ENCODE measurements around the gene CCDC87.
"Not testable (repeated sequence)": the region's sequence is repeated elsewhere in the genome, so short reads cannot be mapped to it uniquely, and the experiment has no call there.

The CCDC87 gene

DNA sequence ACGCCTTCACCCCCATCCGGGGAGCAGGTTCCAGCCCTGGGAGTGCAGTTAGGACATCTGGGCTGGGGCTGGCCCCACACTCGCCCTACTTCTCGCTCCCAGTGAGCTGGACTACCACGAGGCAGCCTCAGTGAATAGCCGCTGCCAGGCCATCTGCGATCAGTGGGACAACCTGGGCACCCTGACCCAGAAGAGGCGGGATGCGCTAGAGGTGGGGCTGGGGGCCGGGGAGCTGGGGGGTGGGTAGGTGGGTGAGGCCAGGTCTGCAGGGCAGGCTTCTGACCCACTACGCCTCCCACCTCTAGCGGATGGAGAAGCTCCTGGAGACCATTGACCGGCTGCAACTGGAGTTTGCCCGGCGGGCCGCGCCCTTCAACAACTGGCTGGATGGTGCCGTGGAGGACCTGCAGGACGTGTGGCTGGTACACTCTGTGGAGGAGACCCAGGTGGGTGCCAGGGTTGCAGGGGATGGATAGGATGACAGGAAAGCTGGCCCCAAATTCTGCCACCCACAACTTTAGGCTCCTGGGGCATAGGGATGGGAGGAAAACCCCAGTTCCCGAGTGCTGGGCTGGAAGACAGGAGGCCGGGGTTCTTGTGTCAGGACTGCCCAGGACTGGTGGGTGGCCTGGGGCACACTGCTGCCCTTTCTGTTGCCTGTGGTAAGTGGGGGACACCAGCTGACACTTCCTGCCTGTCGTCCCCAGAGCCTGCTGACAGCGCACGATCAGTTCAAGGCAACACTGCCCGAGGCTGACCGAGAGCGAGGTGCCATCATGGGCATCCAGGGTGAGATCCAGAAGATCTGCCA lies 32.8 kb downstream of the CCDC87 start:
- DNase-seq (ENCODE audit: low read depth, low spot score): no peak
- H3K4me3 ChIP-seq (ENCODE audit: low read length): no peak overlapping the region

DNA sequence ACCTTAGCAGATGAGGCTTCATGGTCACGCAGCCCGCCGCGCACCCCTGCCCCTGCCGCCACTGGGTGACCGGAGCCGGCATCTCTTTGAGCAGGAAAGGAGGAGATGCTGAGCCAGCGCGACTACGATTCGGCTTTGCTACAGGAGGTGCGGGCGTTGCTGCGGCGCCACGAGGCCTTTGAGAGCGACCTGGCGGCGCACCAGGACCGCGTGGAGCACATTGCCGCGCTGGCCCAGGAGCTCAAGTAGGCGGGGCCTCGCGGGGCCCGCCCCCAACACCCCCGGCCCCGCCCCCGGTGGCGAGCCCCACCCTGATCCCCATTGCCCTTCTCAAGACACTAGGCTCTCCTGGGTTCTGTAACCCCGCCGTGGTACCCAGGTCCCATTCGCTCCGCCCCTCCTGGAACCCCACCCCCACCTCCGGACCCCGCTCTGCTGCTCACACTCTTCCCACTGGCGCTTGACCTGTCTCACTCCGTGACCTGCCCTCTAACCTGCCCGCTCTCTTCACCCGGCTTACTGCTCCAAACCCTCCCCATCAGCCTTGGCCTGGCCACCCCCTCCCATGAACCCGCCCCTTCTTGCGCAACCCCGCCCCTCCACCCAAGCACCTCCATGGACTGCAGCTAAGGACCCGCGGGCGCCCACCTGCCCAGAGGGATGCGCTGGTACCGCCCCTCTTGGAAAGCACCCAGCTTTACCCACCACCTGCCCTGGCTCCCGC lies 33.6 kb downstream of the CCDC87 start:
- no peak overlapping the region for H3K4me3 ChIP-seq (ENCODE audit: low read length)
- DNase-seq (ENCODE audit: low read depth, low spot score): no peak

DNA sequence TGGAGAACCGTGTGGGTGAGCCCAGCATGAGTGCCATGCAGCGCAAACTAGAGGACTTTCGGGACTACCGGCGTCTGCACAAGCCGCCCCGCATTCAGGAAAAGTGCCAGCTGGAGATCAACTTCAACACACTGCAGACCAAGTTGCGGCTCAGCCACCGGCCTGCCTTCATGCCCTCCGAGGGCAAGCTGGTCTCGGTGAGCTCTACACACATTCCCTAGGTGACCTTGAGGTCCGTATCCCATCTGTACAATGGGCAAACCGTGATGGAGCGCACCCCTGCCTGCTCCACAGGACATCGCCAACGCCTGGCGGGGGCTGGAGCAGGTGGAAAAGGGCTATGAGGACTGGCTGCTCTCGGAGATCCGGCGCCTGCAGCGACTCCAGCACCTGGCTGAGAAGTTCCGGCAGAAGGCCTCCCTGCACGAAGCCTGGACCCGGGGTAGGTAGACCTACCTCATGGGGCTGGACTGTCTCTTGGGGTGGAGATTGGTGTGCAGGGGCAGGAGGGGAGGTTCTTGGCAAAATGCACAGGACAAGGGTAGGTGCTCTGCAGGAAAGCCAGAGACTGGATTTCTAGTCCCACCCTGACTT lies 35.0 kb downstream of the CCDC87 start:
- H3K4me3 ChIP-seq (ENCODE audit: low read length): no peak overlapping the region

DNA sequence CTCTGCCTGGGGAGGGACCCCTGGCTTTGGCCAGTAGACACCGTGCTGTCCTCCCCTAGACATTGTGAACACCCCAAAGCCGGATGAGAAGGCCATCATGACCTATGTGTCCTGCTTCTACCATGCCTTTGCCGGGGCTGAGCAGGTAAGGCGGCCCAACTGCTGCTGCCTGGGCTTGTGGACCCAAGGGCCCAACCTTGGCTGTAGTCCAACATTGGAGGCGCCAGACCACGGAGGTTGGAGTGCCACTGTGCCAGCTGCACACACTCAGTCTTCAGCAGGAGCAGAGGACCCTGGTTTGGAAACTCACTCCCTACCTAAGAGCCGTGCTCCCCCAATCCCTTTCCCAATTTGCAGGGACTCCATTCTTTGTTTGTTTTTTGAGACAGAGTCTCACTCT lies 36.8 kb downstream of the CCDC87 start:
- no peak for DNase-seq (ENCODE audit: low read depth, low spot score)
- H3K4me3 ChIP-seq (ENCODE audit: low read length): no peak overlapping the region

More for the DNA sequence above, 35.0 kb downstream of the CCDC87 start:
- no peak for DNase-seq (ENCODE audit: low read depth, low spot score)

DNA sequence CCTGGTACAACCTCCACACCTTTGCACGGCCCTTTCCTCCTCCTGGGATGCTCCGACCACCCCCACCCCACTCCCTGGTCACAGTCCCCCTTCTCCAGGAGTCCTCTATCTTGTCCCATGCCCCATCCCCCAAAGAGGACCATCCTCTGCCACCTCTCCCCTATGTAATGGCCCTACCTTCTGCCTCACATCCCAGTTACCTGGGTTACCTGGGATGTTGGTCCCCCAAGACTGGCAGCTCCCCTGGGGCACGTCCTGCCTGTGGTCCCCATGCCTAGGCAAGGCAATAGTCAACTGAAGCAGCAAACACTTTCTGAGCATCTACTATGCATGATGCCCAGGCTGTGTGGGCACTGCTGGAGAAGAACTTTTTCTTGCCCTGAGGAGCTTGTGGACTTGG lies 37.4 kb downstream of the CCDC87 start:
- no peak overlapping the region for H3K4me3 ChIP-seq (ENCODE audit: low read length)
- no peak for DNase-seq (ENCODE audit: low read depth, low spot score)

DNA sequence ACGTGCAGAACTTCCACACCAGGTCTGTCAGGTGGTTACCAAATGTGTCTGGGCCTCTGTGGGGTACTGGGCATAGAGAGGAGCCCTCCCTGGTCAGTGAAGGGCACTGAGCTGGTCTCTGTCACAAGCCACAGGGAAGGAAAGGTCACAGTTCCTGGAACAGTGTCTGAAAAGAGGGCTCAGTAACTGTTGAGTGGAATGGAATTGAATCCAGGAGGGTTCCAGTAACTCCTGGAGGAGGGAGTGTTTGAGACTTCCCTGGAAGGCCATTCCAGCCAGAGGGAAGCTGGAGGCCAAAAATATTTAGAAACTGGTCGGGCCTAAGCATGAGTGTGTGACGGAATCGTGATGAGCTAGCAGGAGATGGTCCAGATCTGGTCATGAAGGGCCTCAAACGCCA lies 38.3 kb downstream of the CCDC87 start:
- H3K4me3 ChIP-seq (ENCODE audit: low read length): no peak overlapping the region
- DNase-seq (ENCODE audit: low read depth, low spot score): no peak

DNA sequence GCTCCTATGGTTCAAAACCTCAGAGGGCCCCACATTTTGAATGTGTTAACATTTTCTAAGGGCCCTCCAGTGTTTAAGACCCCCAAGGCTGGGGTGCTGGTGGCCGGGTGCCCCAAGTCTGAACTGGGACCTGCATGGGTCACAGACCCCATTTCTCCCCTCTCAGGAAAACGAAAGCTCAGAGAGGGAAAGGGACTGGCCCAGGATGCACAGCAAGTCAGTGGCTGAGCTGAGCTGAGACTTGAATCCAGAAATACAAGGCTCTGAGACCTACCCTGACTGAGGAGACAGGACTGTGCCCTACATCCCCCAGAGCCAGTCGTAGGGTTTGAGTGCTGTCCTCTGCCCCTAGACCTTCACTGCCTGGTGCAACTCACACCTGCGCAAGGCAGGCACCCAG lies 42.0 kb downstream of the CCDC87 start:
- DNase-seq (ENCODE audit: low read depth, low spot score): no peak
- no peak overlapping the region for H3K4me3 ChIP-seq (ENCODE audit: low read length)

DNA sequence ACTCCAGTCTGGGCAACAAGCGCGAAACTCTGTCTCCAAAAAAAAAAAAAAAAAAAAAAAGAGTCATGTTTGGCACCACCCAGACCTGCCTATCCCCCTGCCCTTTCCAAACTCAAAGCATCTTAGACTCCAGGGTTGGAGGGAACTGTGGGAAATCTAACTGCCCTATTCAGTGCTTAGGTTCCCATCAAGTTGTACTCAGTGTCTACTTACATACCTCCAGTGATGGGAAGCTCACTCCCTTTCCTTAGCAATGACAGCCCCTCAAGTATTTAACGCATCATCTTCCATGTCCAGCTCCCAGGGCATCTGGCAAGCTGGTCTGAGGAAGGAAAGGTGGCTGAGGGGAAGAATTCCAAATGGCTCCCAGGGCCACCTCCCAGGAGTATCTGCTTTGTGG lies 43.2 kb downstream of the CCDC87 start:
- no peak for DNase-seq (ENCODE audit: low read depth, low spot score)
- no peak overlapping the region for H3K4me3 ChIP-seq (ENCODE audit: low read length)

DNA sequence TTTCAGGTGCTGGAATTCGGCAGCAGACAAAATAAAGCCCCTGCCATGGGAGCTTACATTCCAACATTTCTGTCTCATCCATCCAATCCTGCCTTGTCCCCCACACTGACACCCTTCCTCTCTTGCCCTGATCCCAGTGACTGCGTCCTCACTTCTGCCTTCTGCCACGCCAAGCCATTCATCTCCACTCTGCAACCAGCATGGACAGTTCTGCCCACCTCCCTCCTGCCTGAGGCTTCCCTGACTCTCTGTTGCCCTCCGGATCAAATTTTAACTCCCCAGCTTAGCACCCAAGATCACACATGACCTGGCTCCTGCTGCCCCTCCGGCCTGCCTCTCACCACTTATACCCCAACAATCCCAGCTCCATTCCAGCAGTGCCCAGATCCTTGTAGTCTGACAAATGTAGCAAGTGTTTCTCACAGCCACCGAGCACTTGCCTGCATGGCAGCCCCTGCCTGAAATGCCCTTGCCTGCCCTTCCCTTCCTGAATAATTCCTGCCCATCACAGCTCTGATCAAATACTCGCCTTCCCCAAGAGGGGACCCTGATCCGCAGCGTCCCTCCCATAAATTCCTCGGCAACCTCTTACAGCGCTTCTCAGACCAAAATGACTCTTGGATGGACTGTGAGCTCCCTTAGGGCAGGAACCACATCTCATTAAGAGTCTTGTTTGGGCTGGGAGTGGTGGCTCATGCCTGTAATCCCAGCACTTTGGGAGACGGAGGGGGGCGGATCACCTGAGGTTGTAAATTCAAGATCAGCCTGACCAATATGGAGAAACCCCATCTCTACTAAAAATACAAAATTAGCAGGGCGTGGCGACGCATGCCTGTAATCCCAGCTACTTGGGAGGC lies 43.9 kb downstream of the CCDC87 start:
- no peak overlapping the region for H3K4me3 ChIP-seq (ENCODE audit: low read length)
- no peak for DNase-seq (ENCODE audit: low read depth, low spot score)

DNA sequence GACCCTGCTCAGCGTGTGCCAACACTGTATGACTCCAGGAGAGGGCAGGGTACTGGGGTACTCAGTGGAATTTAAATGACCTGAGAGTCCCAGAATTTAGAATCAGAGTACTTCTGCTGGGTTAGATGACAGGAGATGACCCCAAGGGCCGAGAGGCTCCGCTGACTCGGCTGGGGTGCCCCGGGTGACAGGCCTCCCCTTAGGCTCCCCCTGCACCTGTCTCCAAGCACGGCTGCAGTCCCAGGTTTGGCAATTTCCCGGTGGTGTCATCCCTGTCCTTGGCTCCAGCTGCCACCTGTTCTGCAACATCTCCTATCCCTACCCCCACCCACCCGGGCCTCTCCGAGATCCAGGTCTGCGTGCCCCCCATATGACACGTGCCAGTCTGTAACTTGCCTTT lies 44.8 kb downstream of the CCDC87 start:
- no peak for DNase-seq (ENCODE audit: low read depth, low spot score)
- H3K4me3 ChIP-seq (ENCODE audit: low read length): no peak overlapping the region

DNA sequence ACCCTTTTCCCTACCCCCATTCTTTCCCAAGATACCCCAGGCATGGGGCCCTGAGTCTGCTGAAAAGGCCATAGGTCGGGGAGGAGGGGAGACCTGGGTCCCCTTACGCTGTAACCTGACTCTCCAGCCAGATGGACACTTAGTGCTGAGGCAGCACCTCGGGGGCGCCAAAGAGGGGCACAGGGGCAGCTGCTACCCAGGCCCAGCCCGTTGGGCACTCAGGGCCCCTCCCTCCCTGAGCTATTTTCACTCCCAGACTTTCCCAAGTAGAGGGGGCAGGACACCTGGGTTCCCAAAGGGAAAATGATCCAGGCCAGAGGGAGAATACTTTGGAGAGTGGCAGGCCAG lies 45.2 kb downstream of the CCDC87 start:
- no peak for DNase-seq (ENCODE audit: low read depth, low spot score)
- no peak overlapping the region for H3K4me3 ChIP-seq (ENCODE audit: low read length)

DNA sequence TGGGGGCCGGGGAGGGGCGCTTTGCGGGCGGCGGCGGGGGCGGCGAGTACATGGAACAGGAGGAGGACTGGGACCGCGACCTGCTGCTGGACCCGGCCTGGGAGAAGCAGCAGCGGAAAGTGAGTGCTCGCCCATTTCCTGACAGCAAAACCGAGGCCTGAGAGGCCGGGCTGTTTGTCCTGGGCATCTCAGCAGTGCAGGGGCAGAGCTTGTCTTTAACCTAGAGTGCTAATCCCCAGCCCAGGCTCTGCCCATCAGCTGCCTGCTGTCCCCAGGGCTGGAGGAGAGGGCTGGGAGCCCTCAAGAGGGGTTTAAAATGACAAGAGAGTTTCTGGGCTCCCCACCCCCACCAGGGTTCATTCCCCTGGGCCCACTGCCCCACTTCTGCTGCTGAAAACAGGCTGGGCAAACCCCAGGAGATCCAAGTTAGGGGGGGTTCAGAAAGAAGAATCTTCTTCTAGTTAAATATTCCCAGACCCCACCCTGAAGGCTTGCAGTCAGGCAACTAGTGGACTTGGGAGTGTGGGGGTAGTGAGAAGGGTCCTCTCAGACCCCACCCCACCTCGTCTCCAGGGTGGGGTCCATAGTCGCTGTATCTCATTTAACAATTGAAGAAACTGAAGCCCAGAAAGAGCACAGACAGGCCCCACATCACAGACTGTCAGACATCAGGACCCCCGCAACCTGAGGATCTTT lies 45.7 kb downstream of the CCDC87 start:
- DNase-seq (ENCODE audit: low read depth, low spot score): no peak
- H3K4me3 ChIP-seq (ENCODE audit: low read length): no peak overlapping the region

DNA sequence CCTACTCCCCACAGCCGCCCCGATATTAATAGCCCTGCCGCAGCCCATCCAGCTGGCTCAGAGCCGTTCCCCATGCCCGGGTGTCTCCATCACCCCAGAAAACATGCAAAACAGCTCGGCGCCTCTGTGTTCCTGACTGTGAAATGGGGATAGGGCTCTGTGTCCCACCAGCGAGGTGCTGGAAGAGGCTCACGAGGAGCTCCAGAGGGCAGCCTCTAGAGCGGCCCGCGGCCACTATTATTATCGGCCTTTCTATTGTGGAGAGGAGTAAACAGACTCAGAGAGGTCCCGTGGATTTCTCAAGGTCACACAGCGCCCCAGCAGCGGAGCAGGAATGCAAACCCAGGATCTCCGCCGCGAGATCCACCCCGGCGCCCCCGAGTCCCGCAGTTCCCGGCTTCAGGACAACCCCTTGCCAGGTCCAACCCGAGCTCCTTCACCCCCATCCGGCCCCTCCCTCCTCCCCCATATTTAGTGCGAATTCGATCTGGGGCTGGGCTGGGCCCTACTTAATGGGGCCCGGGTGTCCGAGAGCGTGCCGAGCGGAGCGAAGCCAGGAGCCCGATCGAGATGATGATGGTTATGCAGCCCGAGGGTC lies 46.4 kb downstream of the CCDC87 start, which contains the start of gene ACTN3:
ACTN3 (plus strand) TSS at position 536 of the 598 bp plus-strand sequence; CDS start at position 571, 35 bp downstream.
- no peak for DNase-seq (ENCODE audit: low read depth, low spot score)

DNA sequence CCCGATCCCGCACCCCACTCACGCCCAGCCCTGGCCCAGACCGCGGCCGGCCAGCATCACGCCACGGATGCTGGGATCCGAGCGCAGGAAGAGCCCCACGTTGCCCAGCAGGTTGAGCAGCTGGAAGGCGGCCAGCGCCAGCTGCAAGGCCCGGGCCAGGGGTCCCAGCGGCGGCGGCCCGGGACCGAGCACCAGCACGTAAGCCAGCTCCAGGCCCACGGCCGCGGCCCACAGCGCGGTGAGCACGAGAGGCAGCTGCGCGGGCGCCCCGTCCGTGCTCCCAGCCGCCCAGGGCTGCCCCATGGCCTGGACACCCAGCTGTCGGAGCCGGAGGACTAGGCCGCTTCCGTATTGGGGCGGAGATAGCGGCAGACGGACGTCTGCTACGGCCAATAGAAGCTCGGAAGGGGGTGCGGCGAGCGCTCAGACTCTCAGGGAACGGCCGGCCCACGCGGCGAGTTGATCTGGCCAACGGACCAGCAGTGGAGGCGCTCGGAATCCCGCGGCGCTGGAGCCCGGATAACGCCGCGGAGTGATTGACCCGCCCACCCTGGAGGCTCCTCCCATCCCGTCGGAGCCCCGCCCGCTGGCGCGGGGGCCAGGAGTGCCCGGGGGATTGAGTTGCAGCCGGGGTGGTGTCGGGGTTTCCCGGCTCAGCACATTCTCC lies 47.0 kb downstream of the CCDC87 start, which contains the start of gene ZDHHC24:
ZDHHC24 (minus strand) TSS at position 348 of the 667 bp plus-strand sequence; CDS start at position 303, 45 bp downstream.
- DNase-seq (ENCODE audit: low read depth, low spot score): peak; percentile 69
- H3K4me3 ChIP-seq (ENCODE audit: low read length): peak within 1 kb of the TSS; percentile 73

More for the DNA sequence above, 46.4 kb downstream of the CCDC87 start, which contains the start of gene ACTN3:
- peak within 1 kb of the TSS; percentile 73 for H3K4me3 ChIP-seq (ENCODE audit: low read length)

DNA sequence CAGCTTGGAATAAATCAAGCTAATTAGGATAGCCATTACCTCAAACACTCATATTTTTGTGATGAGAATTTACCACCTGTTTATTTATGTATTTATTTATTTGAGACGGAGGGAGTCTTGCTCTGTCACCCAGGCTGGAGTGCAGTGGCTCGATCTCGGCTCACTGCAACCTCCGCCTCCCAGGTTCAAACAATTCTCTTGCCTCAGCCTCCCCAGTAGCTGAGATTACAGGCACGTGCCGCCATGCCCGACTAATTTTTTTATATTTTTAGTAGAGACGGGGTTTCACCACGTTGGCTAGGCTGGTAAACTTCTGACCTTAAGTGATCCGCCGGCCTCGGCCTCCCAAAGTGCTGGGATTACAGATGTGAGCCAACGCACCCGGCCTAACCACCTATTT lies 47.9 kb downstream of the CCDC87 start:
- not testable (repeated sequence) for DNase-seq (ENCODE audit: low read depth, low spot score)
- peak overlapping the region; percentile 73 for H3K4me3 ChIP-seq (ENCODE audit: low read length)

DNA sequence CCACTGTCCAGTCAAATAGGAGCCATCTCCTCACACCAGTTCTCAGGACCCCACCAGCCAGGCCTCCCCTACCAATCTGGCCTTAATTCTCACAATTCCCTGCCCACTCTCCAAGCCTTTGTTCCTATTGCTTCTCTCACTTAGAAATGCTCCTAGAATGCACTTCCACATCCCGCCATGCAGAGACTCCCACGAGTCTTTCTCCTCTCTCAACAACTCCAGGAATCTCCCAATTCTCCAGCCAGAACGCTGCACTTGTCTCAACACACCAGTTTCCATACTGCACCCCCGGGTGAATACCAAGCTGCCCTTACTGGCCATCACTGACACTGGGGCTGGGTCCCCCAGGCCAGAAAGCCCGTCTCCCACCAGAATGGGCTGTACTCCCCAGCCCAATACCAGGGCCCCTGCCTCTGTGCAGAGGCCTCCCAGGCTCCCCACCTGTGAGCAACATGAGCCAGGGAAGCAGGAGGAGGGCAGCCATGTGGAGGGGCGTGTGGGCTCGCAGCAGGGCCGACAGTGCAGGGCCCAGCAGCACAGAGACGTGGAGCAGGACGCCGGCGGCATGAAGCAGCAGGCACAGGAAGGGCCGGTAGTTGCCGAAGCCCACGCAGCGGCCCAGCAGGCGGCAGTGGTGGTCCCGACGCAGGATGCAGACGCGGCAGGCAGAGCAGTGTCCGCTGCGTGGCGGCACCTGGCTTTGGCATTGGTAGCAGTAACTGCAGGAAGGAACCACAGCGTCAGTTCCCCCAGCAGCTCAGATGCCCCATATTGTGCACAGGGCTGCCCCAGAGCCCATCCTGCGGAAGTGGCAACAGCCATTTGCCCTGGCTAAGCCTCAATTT lies 49.4 kb downstream of the CCDC87 start:
- DNase-seq (ENCODE audit: low read depth, low spot score): peak; percentile 86
- H3K4me3 ChIP-seq (ENCODE audit: low read length): peak overlapping the region; percentile 73

DNA sequence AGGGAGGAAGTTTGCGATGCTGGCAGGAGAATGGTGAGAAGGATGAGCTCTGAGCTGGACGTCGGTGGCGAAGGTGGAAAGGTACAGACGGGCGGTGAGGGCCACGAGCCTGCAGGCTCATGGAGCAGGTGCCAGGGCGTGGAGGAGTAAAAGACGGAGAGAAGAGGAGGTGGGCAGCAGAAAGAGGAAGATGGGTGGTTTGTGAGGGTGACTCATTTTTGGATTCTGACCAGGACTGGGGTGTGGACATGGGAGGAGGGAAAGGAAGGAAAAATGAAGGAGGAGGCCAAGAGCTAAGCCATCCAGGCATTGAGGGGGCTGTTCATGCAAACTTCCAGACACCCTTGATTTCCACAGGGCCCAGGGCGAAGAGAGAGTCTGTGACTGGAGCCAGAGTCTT lies 50.5 kb downstream of the CCDC87 start:
- no peak for DNase-seq (ENCODE audit: low read depth, low spot score)
- no peak overlapping the region for H3K4me3 ChIP-seq (ENCODE audit: low read length)

Measured in Jurkat, Clone E6-1 (cell line).